KOPT-K1 (cell line): ENCODE data around the gene SLC7A11.
"Not testable (repeated sequence)": the region's sequence is repeated elsewhere in the genome, so short reads cannot be mapped to it uniquely, and the experiment has no call there.

Source experiments
- H3K27ac ChIP-seq: fragments of 200-600 bp; sonication (generic); 2 replicates; pipeline ENCODE4 v1.5.1; 2016; ENCODE audit warnings: antibody characterized with exemption, mild to moderate bottlenecking, low read depth, low read length; ENCODE audit not compliant: poor library complexity, severe bottlenecking
- H3K36me3 ChIP-seq: fragments of 200-600 bp; sonication (generic); 2 replicates; pipeline ENCODE4 v1.5.1; 2017; ENCODE audit warnings: antibody characterized with exemption, mild to moderate bottlenecking, low read length, moderate library complexity; ENCODE audit not compliant: insufficient read depth
- H3K9me3 ChIP-seq: fragments of 200-600 bp; sonication (generic); 2 replicates; pipeline ENCODE4 v1.5.1; 2017; ENCODE audit warnings: antibody characterized with exemption, low read length, mild to moderate bottlenecking; ENCODE audit not compliant: insufficient read depth, poor library complexity, severe bottlenecking

SLC7A11 gene

GRCh38 chr4:138234248-138234647, 7.9 kb downstream of the SLC7A11 start:
- H3K36me3 ChIP-seq: no peaks in the 10 kb centered on the region; the same call in 1 of the 2 replicates
- H3K27ac ChIP-seq: no peak overlapping the region
- H3K9me3 ChIP-seq: no peaks in the 10 kb centered on the region

DNA sequence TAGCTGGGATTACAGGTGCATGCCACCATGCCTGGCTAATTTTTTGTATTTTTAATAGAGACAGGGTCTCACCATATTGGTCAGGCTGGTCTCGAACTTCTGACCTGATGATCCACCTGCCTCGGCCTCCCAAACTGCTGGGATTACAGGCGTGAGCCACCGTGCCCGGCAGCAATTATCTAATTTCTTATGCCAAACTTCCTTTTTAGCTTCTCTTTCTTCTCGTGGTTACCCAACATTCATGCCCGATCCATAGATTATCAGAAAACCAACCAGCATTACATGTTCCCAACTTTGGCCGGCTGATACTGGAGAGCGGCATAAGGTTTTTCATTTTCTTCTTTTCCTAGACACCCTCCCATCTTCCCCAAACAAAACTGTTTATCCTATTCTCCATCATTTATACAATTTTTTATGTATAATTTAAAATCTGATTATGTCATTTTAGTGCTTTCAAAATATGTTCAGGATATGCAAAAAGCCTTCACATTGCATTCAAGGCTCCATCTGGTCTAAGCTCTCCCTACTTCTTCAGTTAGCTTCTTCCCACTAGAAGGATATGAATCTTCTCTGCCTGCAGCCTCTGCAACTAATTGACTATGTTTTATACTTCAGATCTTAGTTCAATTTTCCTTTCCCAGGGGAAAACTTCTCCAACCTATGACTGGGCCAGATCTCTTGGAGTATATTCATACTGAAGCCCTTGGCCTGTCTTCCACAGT, 8.7 kb downstream of the SLC7A11 start:
- H3K27ac ChIP-seq: no peak overlapping the region
- H3K36me3 ChIP-seq: no peaks in the 10 kb centered on the region; the same call in 1 of the 2 replicates
- H3K9me3 ChIP-seq: no peaks in the 10 kb centered on the region

GRCh38 chr4:138232364-138232763, 9.8 kb downstream of the SLC7A11 start:
- H3K36me3 ChIP-seq: no peaks in the 10 kb centered on the region; the same call in 1 of the 2 replicates
- no peaks in the 10 kb centered on the region for H3K9me3 ChIP-seq
- H3K27ac ChIP-seq: no peak overlapping the region

DNA sequence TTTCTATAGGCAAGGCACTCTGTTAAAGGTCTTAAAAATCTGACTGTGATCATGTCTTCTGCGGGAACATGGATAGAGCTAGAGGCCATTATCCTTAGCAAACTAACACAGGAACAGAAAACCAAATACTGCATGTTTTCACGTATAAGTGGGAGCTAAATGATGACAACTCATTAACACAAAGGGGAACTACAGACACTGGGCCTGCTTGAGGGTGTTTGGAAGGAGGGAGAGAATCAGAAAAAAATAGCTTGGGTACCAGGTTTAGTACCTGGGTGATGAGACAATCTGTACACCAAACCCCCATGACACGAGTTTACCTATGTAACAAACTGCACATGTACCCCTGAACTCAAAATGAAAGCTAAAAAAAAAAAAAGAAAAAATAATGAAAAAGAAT, 12.1 kb downstream of the SLC7A11 start:
- Histone ChIP-seq H3K36me3 (no peaks in the 10 kb centered on the region; the same call in 1 of the 2 replicates), H3K9me3 (no peaks in the 10 kb centered on the region), H3K27ac (no peak overlapping the region)

DNA sequence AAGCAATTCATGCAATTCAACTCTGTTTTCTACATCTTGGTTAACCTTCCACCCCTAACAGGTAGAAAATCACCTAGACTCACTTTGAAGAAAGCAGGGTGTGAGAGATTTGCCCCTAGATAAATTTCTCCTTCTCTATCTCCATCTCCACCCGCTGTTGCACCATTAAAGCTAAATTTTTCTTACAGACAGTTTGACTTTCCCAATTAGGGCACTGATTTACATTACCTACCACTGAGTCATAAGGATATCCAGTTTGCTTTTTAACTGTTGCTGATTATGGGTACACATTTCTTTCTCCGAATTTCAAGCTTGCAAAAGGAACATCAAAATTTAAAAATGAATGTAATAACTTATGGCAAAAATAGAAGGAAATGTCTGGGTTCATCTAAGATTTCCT, 13.0 kb downstream of the SLC7A11 start:
- Histone ChIP-seq H3K36me3 (no peaks in the 10 kb centered on the region; the same call in 1 of the 2 replicates), H3K9me3 (no peaks in the 10 kb centered on the region), H3K27ac (no peak overlapping the region)

- Histone ChIP-seq H3K9me3 (no peaks in the 10 kb centered on the region), H3K27ac (no peak overlapping the region), H3K36me3 (no peaks in the 10 kb centered on the region; the same call in 1 of the 2 replicates)
Measured at GRCh38 chr4:138226351-138226750, 15.8 kb downstream of the SLC7A11 start.

- H3K27ac ChIP-seq: no peak overlapping the region
- H3K9me3 ChIP-seq: no peaks in the 10 kb centered on the region
- no peaks in the 10 kb centered on the region; the same call in 1 of the 2 replicates for H3K36me3 ChIP-seq
Measured at GRCh38 chr4:138225477-138225876, 16.7 kb downstream of the SLC7A11 start.

DNA sequence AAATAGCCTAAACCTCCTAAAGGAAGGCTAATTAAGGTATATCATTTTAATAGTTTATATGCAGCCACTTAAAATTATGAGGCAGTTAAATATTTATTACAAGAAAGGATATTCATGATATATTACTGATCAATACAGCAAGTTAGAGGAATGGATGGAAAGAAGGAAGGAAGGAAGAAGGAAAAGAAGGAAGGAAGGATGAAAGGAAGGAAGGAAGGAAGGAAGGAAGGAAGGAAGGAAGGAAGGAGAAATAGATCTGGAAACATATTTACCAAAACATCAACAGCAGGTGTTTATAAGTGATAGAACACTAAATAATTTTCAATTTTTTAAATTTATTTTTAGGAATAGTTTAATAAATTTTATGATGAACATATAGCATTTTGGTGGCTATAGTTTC, 17.5 kb downstream of the SLC7A11 start:
- Histone ChIP-seq H3K9me3 (no peaks in the 10 kb centered on the region), H3K36me3 (no peaks in the 10 kb centered on the region), H3K27ac (no peak overlapping the region)

GRCh38 chr4:138223231-138223910, 18.8 kb downstream of the SLC7A11 start:
- Histone ChIP-seq H3K27ac (no peak overlapping the region), H3K9me3 (no peaks in the 10 kb centered on the region), H3K36me3 (no peaks in the 10 kb centered on the region)

GRCh38 chr4:138222046-138222445, 20.1 kb downstream of the SLC7A11 start:
- no peaks in the 10 kb centered on the region for H3K9me3 ChIP-seq
- H3K27ac ChIP-seq: no peak overlapping the region
- no peaks in the 10 kb centered on the region for H3K36me3 ChIP-seq

DNA sequence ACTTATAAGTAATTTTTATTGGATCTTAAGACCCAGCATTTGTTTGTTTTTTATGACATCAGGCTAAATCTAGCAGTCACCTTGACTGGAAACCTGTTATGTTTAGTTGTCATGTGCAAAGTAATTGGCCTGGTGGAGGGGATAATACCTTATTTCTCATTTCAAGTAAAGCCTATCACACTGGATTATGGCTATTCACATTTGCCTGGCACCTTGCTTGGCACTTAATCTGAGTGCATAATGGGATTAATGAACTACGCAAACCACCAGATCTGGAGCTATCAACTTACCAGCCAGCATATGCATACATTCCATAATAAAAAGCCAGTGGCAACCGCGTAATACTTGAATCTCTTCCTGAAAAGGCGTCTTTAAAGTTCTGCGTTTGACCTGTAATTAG, 23.2 kb downstream of the SLC7A11 start:
- no peaks in the 10 kb centered on the region for H3K36me3 ChIP-seq
- no peaks in the 10 kb centered on the region for H3K9me3 ChIP-seq
- no peak overlapping the region for H3K27ac ChIP-seq

- no peaks in the 10 kb centered on the region for H3K36me3 ChIP-seq
- H3K9me3 ChIP-seq: no peaks in the 10 kb centered on the region
- no peak overlapping the region for H3K27ac ChIP-seq
Measured at GRCh38 chr4:138217567-138217966, 24.6 kb downstream of the SLC7A11 start.

- Histone ChIP-seq H3K27ac (no peak overlapping the region), H3K36me3 (no peaks in the 10 kb centered on the region), H3K9me3 (no peaks in the 10 kb centered on the region)
Measured at GRCh38 chr4:138216272-138216867, 25.8 kb downstream of the SLC7A11 start.

DNA sequence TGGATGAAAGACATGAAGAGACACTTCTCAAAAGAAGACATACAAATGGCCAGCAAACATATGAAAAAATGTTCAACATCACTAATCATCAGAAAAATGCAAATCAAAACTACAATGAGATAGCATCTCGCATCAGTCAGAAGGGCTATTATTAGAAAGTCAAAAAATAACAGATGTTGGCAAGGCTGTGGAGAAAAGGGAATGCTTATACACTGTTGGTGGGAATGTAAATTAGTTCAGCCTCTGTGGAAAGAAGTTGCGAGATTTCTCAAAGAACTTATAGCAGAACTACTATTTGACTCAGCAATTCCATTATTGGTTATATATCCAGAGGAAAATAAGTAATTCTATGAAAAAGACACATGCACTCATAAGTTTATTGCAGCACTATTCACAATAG, 31.6 kb downstream of the SLC7A11 start:
- H3K9me3 ChIP-seq, H3K27ac ChIP-seq, H3K36me3 ChIP-seq: not testable (repeated sequence)

DNA sequence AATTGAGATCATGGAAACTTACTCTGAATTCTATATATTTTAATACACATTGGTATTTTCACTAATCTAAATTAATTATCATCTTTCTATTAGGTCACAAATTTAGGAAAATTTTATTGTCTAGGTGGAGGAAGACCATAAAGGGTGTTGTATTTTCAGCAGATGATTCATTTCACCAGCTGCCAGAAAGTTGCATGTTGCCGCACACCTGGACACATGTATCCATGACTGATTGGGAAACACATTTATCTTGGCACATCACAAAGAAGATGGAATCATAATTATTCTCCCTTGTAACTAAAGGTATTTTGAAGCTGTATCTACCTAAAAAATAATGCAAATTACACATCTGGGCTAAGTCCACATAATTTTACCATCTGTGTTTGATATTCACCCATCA, 33.1 kb downstream of the SLC7A11 start:
- no peak overlapping the region for H3K27ac ChIP-seq
- H3K36me3 ChIP-seq: no peaks in the 10 kb centered on the region

More for the DNA sequence above, 33.1 kb downstream of the SLC7A11 start:
- H3K9me3 ChIP-seq: no peaks in the 10 kb centered on the region
